NCI-H82 (cell line): Measurements from ENCODE around the gene KL.

ENCODE experiments used
- DNase-seq: peaks from one replicate; lab custom pipeline; 2025; lab: John Stamatoyannopoulos, UW

The KL gene

DNA sequence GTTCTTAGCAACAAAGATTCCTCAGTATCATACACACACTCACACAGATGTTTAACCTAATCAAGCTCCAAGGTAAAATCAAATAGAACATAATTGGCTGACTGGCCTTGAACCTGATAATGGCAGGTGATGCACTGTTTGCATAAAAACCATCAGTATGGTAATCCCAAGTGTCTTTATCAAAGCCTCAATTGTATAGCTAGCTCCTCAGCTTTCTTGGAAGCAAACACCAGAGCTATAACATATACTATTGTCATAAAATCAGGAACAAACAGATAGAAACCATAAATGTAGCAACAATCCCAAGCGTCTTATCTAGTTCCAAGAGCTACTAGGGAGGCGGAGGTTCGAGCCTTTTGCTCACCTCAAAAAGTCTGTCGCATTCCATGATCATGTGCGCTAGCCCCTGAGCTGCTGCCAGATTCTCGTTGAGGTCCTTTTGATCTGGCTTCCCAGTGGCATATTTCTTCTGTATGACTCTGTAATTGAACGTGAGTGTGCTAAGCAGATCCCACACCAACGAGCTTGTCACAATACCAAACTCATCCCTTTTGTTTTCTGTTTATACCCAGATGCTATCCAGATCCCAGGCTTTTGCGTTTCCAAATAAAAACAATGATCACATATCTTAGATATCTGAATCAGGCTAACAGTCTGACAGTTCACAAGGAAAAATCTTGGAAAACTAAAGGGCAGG lies 95.3 kb downstream of the KL start:
- no peak for DNase-seq

GRCh38 chr13:33112766-33113165 lies 96.5 kb downstream of the KL start:
- DNase-seq, result no peak

DNA sequence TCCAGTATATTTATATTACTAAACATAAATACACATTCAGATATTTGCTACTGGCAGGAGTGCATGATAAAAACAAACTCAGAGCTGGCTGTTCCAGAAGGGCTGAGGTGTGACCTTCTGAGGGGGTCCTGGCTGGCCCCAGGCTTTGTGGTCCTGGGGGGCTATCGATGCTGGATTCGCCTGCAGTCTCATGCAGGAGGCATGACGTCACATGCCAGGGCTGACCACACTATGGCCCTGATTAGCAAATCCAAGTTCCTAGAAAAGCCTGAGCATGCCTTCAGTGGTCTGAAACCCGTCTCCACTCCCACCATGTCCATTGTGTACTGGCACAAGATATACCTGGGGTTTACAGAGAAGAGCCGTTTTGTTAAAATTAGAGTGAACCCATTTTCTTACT lies 97.9 kb downstream of the KL start:
- no peak for DNase-seq

DNA sequence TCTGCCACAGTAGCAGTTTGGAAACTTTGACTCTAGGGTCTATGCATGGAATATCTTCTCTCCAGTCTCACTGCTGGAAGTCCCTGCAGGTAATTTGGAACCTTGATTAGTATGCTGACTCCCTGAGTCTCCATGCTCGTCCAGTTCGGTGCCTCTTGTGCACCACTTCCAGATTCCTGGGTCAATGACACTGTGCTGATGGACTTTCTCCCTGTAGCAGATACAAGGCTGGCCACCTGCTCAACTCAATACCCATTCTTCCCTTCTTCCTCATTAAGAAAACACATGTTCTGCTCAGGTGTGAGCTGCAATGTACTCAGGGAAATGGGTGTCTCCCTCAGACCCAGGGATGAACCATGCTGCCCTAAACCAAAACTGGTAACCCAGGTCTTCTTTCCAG lies 99.1 kb downstream of the KL start:
- no peak for DNase-seq
